NCI-H345 treated with DMSO at 0.1 percent for 48 hours (cell line): ENCODE data around the gene PLEKHH2.
A peak's percentile ranks its signal among the peaks of the same experiment; 100 is the strongest.

Source experiments
- DNase-seq: peaks from one replicate; lab custom pipeline; 2025; ENCODE audit not compliant: unreplicated experiment; lab: John Stamatoyannopoulos, UW

PLEKHH2 gene

DNA sequence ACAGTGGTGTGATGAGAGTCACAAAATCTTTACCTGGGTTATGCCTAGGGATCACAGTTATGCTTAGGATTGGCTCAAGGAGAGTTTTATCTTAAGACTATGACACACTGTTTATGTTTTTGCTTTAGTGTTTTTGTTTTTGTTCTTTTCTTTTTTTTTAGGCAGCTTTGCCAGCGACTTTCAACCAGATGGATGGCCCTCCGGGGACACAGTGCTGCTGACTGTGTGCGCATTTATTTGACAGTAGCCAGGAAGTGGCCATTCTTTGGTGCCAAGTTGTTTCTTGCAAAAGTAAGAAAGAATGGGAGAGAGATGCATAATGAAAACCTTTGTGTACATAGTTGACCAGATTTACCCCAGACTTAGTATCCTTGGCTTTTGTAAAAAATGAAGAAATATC is 121.7 kb downstream of the PLEKHH2 start:
- no peak for DNase-seq

DNA sequence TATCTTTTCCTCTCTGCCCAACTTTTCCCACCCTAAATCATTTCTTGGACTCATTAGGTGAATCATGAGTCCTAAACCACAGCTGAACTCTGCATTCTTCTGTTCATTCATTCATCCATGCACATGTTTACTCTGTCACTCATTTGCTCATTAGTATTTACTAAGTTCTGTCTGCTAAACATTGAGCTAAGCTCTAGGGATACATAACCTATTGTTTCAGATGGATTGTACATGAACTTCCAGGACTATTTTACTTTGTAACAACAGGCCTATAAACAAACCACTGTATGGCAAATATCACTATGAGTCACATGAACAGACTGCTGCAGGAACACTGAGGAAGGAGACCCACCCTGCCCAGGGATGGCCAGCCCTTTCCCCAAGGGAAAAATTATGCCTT is 122.1 kb downstream of the PLEKHH2 start:
- DNase-seq, result no peak

DNA sequence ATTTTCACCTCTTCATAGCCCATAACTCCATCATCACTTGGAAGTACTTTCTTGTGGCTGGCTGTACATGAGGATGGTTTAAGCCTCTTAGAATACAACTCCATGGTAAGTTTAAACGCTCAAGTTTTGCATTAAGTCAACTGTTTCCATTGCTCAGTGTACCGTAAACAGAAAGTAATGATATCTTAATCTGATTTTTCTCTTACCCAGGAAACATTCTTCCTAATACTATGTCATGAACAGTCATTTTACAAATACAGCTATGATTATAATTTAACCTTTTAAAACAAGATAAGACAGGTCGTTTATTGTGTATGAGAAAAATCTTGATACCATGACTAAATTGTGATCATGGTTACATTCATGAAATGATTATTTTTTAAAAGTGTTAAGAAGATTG is 125.2 kb downstream of the PLEKHH2 start:
- DNase-seq, result no peak

DNA sequence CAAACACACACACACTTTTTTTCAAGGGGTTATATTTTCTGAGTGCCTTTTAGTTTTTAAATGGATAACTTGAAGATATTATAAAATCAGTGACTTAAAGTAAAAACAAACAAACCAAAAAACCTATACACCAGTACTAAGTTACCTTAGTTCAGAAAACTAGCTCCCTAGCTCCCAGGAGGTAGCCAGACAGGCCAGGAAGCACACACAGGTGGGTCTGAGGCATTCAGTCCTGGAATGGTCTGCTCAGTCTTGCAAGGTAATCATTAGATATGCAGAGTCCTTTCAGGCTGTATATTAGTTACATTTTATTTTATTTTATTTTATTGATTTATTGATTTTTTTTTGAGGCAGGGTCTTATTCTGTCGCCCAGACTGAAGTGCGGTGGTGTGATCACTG is 126.0 kb downstream of the PLEKHH2 start:
- DNase-seq, result no peak

DNA sequence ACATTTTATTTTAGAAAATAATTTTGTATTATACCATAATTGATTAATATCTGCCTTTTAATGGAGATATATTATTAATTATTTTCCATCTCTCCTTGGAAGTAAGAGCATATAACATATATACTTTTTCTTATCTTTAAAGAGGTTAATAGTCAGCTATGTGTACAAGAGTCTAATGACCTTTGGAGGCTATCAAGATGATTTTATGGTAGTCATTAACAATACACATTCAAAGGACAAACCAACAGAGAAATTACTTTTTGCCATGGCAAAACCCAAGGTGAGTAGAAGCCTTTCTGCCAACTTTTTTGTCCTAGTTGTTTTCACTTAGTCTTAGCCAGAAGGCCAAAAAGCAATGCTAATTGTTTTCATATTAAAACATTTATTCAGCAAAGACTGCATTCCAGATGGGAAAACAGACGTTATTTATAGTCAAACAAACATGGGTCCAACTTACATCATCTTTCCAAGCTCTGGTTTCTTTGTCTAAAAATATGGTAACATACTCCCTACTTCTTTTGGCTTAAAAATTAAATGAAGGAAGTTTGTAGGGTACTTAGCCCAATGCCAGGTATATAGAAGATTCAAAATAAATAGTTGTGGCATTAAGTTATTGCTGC is 127.1 kb downstream of the PLEKHH2 start:
- no peak for DNase-seq

DNA sequence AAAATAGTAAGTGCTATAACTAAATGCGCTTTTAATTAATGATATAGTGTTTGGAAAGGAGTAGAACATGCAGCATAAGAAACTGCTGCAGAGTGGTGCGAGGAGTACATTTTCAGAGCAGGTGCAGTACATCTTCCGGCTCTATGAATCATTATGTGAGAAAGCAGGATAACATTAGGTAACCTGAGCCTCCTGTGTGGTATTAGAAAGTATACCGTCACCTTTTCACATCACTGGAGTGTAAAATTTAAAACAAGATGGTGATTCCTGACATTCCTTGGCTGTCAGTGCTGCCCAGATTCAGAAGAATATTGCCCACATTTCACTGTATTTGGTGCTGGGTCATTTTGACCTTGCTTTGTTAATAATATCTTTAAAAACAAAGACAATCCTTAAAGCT is 128.9 kb downstream of the PLEKHH2 start:
- DNase-seq, result no peak

DNA sequence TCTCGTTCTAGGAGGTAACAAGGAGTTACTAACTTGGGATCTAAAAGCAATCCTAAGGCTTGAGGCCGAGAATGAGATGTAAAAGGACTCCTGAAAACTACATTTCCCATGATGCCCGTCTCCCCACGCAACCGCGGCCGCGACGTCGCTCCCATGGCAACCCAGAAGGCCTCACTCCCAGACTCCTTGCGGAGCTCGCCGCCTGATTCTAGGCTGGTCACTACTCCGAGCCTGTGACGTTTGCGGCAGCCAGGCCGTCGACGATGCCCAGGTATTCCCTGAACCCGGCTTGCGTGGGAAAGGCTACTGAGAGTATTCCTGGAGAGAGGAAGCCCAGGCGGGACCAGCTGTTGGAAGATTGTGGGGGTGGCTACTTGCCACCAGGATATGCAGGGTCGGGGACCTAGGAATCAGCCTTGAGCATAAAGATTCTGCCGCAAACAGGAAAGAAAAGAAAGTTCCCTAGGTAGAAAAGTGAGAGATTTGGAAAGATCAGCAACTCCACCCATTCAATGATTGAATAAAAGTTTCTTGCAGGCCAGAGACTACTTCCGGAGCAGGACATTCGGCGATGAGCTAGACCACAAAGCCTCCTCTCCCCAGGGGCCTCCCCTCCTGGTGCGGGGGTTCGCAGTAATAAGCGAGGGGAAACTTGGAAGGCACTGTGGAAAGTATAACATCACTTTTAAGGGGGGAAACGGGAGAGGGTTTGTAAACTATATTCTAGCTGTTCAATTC is 137.0 kb downstream of the PLEKHH2 start, which contains the start of gene DYNC2LI1:
Gene DYNC2LI1, plus strand, starts transcription at position 164 of the 738 bp plus-strand sequence. Its CDS starts 100 bp downstream, at position 264.
- DNase-seq, result peak; percentile 79

DNA sequence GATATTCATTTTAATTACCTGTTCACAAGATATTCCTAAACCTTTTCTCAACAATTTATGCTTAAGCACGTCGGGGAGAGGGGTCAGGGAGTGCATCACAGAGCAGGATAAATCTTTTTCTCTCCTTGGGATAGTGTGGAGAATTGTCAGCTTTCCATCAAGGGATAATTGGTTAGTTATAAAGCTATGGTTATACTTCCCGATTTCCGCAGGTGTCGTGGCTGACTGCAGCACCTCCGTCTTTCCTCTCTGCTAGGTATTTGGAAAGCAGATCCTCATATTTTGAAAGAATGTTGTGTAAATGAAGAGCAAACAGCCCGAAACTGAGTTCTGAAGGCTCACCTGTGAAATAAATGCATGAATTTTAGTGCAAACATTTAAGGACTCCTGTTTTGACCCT is 137.6 kb downstream of the PLEKHH2 start:
- peak; percentile 14 for DNase-seq

DNA sequence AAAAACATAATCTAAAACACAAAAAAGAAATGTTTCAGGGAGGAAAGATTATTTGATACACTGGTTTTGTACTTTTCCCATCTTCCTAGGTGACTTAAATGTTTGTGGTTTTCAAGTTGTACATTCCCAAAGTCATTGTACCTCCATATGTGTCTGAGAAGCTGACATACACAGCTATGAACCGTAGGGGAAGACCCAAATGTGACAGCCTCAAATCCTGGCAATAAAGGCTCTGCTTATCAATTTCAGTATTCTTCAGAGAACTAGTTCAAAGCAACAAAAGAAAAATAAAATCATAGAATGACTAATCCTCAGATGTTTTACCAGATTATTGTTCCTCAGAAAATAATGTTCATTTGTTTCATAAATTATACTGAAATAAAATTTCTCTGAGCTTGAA is 139.3 kb downstream of the PLEKHH2 start:
- no peak for DNase-seq

DNA sequence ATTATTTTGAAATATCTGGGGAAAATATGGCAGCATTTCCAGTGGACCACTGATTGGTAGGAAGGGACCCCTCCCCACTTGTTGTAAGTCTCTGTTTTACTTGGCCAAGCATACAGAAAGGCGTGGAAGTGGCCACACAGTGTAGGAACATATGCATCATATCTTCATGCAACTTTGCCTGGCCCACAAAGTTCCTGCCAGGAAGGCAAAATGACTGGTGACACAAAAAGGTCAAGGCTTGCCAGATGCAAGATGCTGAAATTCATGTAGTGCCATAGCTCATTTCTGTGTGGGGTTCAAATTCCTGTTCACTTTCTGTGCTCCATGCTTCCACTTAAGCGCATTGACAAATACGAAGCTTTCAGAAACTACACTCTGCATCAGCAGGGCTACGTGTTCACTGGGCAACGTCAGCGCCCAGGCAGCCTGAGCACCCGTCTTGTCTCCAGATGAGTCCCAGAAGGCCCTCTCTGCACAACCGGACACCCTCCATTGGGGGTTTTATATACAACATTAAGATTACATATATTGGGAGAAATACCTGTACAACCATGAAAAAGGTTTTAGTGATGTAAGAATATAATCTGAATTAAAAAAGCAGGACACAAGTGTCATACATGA is 140.4 kb downstream of the PLEKHH2 start:
- DNase-seq, result no peak

DNA sequence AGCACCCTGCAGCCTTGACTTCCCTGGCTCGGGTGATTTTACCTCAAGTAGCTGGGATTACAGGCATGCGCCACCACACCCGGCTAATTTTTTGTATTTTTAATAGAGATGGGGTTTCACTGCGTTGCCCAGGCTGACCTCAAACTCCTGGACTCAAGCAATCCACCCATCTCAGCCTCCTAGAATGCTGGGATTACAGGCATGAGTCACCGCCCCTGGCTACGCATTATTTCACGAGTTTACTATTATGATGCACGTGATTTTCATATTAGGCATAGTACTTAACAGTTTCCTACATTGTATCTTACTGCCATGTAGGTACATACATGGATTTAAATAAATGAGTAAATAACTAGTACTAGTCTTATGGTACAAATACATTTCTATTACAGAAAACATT is 141.2 kb downstream of the PLEKHH2 start:
- no peak for DNase-seq

DNA sequence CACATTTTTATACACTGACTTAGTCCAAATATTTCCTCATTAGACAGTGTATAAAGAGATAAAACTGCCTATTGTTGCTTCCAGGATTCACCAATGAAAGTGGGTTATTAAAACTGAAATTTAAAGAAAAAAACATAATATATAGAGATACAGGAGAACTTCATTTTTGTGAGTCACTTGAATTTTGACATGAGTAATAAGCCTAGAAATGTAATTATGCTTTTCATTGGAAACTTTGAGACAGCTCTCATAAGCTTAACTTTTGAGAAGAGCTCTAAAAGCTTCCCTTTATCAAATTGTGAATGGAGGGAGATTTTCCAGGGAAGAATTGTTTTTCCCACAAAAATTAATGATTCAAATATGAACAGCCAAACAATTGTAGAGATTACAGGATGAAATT is 150.8 kb downstream of the PLEKHH2 start:
- no peak for DNase-seq

DNA sequence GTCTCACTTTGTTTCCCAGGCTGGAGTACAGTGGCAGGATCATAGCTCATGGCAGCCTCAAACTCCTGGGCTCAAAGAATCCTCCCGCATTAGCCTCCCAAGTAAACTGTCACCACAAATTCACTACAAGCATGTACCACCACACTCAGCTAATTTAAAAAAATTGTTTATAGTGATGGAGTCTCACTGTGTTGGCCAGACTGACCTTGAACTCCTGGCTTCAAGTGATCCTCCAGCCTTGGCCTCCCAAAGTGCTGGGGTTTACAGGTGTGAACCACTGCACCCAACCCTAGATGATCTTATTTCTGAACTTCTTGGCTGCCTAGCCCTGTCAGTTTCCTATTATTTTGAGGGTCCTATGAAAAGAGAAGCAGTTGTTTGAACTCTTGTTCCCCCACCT is 151.6 kb downstream of the PLEKHH2 start:
- DNase-seq, result no peak

DNA sequence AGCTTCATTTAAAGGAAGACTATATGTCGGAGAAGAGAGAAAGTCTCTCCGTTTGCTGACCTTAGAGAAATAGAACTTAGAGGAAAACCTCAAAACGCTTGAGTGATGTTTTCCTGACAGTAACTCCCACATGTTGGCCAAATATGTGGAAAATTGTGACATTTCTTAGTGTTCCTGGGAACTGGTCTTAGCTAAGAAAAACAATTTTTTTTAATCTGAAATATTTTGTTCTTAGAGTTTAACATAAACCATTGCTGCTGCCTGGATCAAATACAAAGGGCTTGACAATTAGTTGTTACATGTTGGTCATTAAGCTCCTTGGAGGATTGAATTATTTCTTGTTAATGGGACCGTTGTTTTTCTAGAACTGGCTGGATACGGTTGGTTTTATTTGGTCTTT is 153.1 kb downstream of the PLEKHH2 start:
- DNase-seq, result no peak

DNA sequence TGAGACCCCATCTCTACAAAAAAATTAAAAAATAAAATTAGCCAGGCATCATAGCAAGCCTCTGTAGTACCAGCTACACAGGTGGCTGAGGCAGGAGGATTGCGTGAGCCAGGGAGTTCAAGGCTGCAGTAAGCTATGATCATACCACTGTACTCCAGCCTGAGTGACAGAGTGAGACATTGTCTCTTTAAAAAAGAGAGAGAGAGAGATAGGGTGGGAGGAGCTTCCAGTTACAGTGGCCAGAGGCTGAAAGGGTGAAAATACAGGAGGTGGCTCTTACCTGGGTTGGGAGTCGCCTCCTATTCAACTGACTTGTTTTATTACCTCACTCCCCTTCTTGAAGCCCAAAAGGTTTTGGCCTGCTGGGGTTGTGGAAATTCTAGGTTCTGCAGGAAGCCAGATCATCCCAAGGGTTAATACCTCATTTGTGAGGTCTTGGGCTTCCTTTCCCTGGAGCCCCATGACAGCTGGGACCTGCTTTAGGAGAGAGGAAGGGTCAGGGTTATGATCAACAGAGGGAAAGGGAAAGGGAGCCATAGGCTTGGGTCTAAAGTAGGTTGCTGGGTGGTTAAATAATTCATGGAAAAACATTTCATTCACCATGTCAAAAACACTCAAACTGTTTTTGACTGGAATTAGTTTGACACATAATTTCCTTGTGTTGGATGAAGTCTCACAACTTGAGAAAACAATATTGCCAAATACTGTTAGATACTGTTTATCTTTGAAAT is 154.1 kb downstream of the PLEKHH2 start:
- DNase-seq, result no peak

DNA sequence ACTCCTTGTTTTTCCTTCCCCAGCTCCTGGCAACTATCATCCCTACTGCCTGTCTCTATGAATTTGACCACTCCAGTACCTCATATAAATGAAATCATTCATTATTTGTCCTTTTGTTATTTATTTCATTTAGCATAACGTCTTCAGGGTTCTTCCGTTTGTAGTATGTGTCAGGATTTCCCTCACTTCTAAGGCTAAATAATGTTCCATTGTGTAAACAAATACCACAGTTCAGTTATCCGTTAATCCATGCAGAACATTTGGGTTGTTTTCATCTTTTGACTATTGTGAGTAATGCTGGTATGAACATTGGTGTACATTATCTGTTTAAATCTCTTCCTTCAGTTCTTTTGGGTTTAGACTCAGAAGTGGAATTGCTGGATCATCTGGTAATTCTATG is 155.6 kb downstream of the PLEKHH2 start:
- no peak for DNase-seq

DNA sequence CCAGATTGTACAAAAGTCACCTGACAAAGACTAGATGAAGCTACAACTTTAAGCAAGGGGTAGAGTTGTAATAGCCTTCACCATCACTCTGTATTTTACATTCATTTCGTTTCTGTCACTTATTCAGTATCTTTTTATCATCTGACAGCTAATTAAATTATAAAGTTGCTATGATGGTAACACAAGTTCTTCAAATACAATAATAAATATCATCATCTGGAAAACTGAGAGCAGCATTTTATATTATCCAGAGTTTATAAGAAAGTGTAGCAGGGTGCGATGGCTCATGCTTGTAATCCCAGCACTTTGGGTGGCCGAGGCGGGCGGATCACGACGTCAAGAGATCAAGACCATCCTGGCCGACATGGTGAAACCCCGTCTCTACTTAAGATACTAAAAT is 157.9 kb downstream of the PLEKHH2 start:
- no peak for DNase-seq

DNA sequence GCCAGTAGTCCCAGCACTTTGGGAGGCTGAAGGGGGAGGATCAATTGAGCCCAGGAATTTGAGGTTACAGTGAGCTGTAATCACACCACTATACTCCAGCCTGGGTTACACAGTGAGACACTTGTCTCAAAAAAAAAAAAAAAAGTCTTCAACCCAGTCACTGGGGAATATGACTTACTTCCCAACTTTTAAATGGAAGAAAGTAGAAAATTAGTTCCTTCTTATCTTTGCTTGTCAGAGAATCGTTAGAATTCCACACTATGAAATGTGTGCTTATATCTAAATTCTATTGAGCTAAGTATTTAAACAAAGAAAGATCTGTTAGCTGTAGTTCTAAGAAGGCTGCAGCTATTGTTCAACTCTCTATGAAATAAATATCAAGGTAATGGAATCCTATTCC is 159.1 kb downstream of the PLEKHH2 start:
- DNase-seq, result no peak

DNA sequence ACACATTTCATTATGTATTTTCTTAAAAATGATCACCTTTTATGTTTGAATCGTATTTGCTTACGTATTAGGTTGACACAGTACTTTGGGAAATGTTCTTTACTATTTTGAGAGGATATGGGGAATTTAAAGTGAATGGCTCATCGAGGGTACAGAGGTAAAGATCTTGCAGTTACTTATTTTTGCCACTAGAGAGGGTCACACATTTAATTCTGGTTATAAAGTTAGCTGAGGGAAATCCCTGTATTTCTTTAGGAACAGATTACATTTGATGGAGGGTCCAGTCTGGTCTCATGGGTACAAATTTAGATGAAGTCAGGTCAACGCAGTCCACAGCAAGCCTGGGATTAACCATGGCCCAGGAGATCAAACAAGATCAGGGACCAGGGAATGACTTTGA is 161.2 kb downstream of the PLEKHH2 start:
- no peak for DNase-seq

DNA sequence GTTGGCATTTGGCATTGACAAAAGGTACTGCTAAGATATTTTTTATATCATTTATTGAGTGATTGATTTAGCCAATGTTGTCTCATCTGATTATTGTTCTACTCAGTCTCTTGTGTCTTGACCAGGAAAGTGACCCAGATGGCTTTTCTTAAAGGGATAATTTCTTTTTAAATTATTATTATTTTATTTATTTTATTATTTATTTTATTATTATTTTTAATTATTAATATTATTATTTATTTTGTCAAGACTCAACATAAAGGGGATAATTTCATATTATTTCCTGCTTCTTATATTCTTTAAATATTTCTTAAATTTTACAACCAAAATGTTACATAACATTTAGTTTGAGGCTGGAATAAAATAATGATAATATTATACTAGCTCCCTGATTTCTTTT is 163.8 kb downstream of the PLEKHH2 start:
- DNase-seq, result no peak

DNA sequence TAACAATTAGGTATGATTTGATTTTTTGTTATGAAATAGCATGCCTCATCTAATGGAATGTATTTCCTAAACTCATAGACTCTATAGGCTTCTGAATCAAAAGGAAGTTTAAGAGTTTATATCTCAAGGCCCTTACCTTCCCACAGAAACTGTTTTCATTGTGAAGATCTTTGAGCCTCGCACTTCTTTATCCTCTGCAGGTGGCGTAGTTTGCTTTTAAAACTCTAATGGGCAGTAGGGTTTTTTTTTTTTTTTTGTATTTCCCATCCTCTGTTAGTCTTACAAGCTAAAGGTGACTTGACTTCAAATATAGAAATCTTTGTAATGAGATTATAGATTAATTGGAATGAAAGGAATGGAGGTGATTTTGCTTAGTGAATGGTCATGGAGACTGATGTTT is 165.1 kb downstream of the PLEKHH2 start:
- DNase-seq, result no peak

DNA sequence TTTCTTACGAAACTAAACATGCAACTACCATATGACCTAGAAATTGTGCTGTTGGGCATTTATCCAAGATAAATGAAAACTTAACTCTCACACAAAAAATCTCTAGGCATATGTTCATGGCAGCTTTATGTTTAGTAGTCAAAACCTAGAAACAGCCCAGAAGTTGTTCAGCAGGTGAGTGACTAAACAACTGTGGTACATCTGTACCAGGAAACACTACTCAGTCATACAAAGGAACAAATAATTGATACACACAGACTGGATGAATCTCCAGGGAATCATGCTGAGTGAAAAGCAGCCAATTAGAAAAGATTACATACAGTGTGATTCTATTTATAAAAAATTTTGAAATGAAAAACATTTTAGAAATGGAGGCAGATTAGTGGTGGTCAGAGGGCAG is 166.1 kb downstream of the PLEKHH2 start:
- no peak for DNase-seq
